HepG2 (cell line): ENCODE data around the gene CSTPP1. TPM values are rescaled to one million over a fixed set of nuclear protein-coding genes. Genes with fewer than 3 reads are reported as not detected.
A peak's percentile ranks its signal among the peaks of the same experiment; 100 is the strongest.

Experiments
- ATAC-seq: fragments of 200-7000 bp; cut with Tn5 transposase; 3 replicates; pipeline ENCODE4 v1.9.1; 2020; ENCODE audit warnings: mild to moderate bottlenecking, moderate library complexity
- BruUV-seq: library from RNA; stranded (reverse); fragments of 400-500 nt; replicated peaks from 2 replicates; lab custom pipeline; 2021; lab: Mats Ljungman, UMichigan
- CTCF ChIA-PET: fragments of 300-600 bp; formaldehyde crosslinking; extraction: SDS; loops from one replicate; lab custom pipeline; 2021; ENCODE audit warnings: low total read pairs, inconsistent platforms, low intra/inter-chr PET ratio; lab: Yijun Ruan, JAX
- POLR2A ChIA-PET: fragments of 350-600 bp; sonication (Branson Sonifier 250); formaldehyde crosslinking; loops from one replicate; lab custom pipeline; 2020; ENCODE audit warnings: antibody characterized with exemption, inconsistent platforms; lab: Yijun Ruan, JAX
- DNase-seq: peaks from one replicate; pipeline ENCODE4 v3.0.0-alpha.2; 2015; ENCODE audit warnings: low spot score
- FAIRE-seq: peaks from 3 replicates; lab custom pipeline; 2011; peaks lifted over from hg19 to GRCh38; lab: Jason Lieb, UNC
- H2AFZ ChIP-seq: one replicate; pipeline ENCODE4 v1.6.1; 2011; ENCODE audit warnings: low read length, inconsistent platforms
- H3K27ac ChIP-seq: fragments of 300-600 bp; 3 replicates; pipeline ENCODE4 v1.8.0; 2011; ENCODE audit warnings: mixed run types, mild to moderate bottlenecking, mixed read lengths, low read length, inconsistent platforms; ENCODE audit not compliant: insufficient read depth; ENCODE audit errors: extremely low read length
- H3K27me3 ChIP-seq, 2 experiments: fragments of 200-600 bp in 1 of 2; 2 replicates in 1 of 2; 3 replicates in 1 of 2; pipeline versions ENCODE4 v1.6.0 to v1.8.0; 2011; ENCODE audit warnings: low read length in 2 of 2, mild to moderate bottlenecking in 2 of 2, moderate library complexity in 2 of 2, inconsistent platforms in 1 of 2; ENCODE audit not compliant: insufficient read depth in 2 of 2, control insufficient read depth in 1 of 2
- H3K36me3 ChIP-seq, 2 experiments: fragments of 200-600 bp in 1 of 2; replicated peaks in 1 of 2; 2 replicates in 1 of 2; 3 replicates in 1 of 2; pipeline versions ENCODE4 v1.5.1 to v1.8.0; 2011; ENCODE audit warnings: low read length in 2 of 2, inconsistent platforms in 1 of 2; ENCODE audit not compliant: insufficient read depth in 2 of 2, control insufficient read depth in 1 of 2
- H3K4me1 ChIP-seq: 2 replicates; pipeline ENCODE4 v1.5.1; 2012; ENCODE audit warnings: low read length, inconsistent platforms; ENCODE audit not compliant: insufficient read depth
- H3K4me2 ChIP-seq: 2 replicates; pipeline ENCODE4 v1.6.0; 2011; ENCODE audit warnings: low read depth, low read length, inconsistent platforms
- H3K4me3 ChIP-seq, 3 experiments: fragments of 200-600 bp in 1 of 3; sonication (generic), shearing (Covaris generic) in 1 of 3; replicated peaks in 1 of 3; 2 replicates each; pipeline ENCODE4 v1.5.1; 2011 to 2016; ENCODE audit warnings: low read length in 3 of 3, inconsistent platforms in 2 of 3, low read depth in 2 of 3, mild to moderate bottlenecking in 2 of 3, control low read depth in 1 of 3, mixed read lengths in 1 of 3; ENCODE audit not compliant: insufficient read depth in 1 of 3
- H3K79me2 ChIP-seq: one replicate; pipeline ENCODE4 v1.6.1; 2011; ENCODE audit warnings: low read length, inconsistent platforms; ENCODE audit not compliant: insufficient read depth
- H3K9ac ChIP-seq: 2 replicates; pipeline ENCODE4 v1.6.0; 2011; ENCODE audit warnings: mild to moderate bottlenecking, low read depth, low read length, inconsistent platforms; ENCODE audit not compliant: insufficient read depth
- H3K9me3 ChIP-seq: 2 replicates; pipeline ENCODE4 v1.5.1; 2012; ENCODE audit warnings: mild to moderate bottlenecking, low read length
- H4K20me1 ChIP-seq: 2 replicates; pipeline ENCODE4 v1.6.0; 2011; ENCODE audit warnings: inconsistent platforms, mild to moderate bottlenecking, low read length, moderate library complexity; ENCODE audit not compliant: insufficient read depth
- HNF4G ChIP-seq, 2 experiments: sonication (generic) in 1 of 2; formaldehyde crosslinking in 1 of 2; IDR thresholded peaks; 2 replicates each; pipeline versions ENCODE4 v1.4.0 to v1.6.1; 2011 to 2020; ENCODE audit warnings: borderline replicate concordance in 2 of 2, low read depth in 2 of 2, mild to moderate bottlenecking in 2 of 2, low read length in 1 of 2, missing genetic modification reagents in 1 of 2, moderate library complexity in 1 of 2
- MAFK ChIP-seq, 2 experiments: IDR thresholded peaks in 1 of 2; conservative IDR thresholded peaks in 1 of 2; 2 replicates each; pipeline ENCODE4 v1.6.1; 2011; ENCODE audit warnings: improper control_type of control experiment in 2 of 2, low read length in 2 of 2
- PTBP1 ChIP-seq: fragments of 200-400 bp; formaldehyde crosslinking; IDR thresholded peaks from 2 replicates; pipeline ENCODE4 v1.6.1; 2018; ENCODE audit warnings: low read length, low read depth; ENCODE audit not compliant: poor library complexity, severe bottlenecking
- SOX13 ChIP-seq, 3 experiments: fragments of 450-650 bp in 1 of 3; sonication (generic) in 1 of 3; formaldehyde crosslinking in 1 of 3; IDR thresholded peaks in 2 of 3; conservative IDR thresholded peaks in 1 of 3; 2 replicates each; pipeline versions ENCODE4 v1.5.0 to v1.6.1; 2016 to 2020; ENCODE audit warnings: antibody characterized with exemption in 1 of 3, mild to moderate bottlenecking in 1 of 3, missing compliant biosample characterization in 1 of 3, missing genetic modification reagents in 1 of 3, moderate library complexity in 1 of 3
- SP1 ChIP-seq, 2 experiments: fragments of 450-650 bp in 1 of 2; sonication (generic) in 1 of 2; formaldehyde crosslinking in 1 of 2; IDR thresholded peaks; 2 replicates each; pipeline versions ENCODE4 v1.4.0 to v1.6.1; 2016 to 2020; ENCODE audit warnings: missing genetic modification reagents in 1 of 2
- WGBS: methylation state at CpG from one replicate; pipeline ENCODE4 v1.1.6; 2017; ENCODE audit warnings: low lambda C conversion rate; 5-methylcytosine and 5-hydroxymethylcytosine counted together
- in situ Hi-C: cut with HindIII; loops from 2 replicates; pipeline ENCODE4 v1.10.0; 2017; ENCODE audit warnings: low pct_unique_long_range_greater_than_20kb; ENCODE audit not compliant: extremely low pct_ligation_motif_present
- intact Hi-C: fragments of 100-400 bp; cut with micrococcal nuclease; formaldehyde crosslinking; loops from one replicate; pipeline ENCODE4 v1.10.0; 2022; ENCODE audit not compliant: unreplicated experiment
- polyA plus RNA-seq, 8 experiments: library from polyadenylated mRNA; depleted of rRNA in 3 of 8; stranded (reverse) in 7 of 8; unstranded in 1 of 8; fragments of >200 nt; fragmentation: Illumina TruSeq in 4 of 8; extraction: Trizol in 4 of 8; gene quantifications; 2 replicates each; pipeline versions ENCODE4 v1.2.1 to v1.2.3, GENCODE V29; 2011 to 2016; ENCODE audit warnings: low read depth in 4 of 8, missing spikeins in 1 of 8, mixed read lengths in 1 of 8; ENCODE audit not compliant: insufficient read depth in 1 of 8
- total RNA-seq, 5 experiments: library from RNA; depleted of rRNA; stranded (reverse); fragments of >200 nt; fragmentation: Illumina TruSeq; extraction: Trizol; gene quantifications; 2 replicates each; pipeline ENCODE4 v1.2.3, GENCODE V29; 2016; ENCODE audit warnings: low read depth in 1 of 5

CSTPP1 gene
- total and polyA plus RNA-seq, 2 of the 13 experiments (the other 11 are each of a cell fraction or from before 2014, with no cell fraction given): 12.3 to 14.6 TPM

DNA sequence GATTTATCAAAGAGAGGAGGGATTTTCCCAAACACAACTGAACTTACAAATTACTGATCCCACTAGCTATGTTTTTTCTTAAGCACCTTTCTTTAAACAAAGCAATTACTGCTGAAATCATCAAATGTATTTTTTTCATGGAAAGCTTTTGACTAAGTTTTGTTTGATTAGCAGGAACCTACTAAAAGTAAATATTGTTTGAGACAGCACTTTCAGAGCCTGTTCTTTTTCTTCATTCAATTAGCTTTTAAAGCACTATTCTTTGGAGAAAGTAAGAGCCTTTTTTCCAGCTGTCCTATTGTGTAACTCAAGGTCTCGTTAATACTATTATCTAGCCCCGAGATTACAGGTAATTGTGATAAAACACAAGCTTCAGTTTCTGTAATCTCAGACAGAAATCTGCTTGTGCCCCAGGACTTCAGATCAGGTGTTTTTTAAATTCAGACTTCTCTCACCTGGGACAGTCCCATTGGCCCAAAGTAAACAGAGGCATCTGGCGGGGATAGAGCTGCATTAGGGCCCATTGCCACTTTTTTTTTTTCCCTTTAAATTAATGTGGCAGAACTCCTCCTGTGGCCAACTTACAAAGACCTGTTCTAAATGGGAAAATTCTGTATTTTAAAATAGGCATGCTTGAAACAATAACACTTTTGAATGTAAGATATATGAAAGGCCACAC is 11.0 kb downstream of the CSTPP1 start:
- POLR2A ChIA-PET: interaction anchor here (1.1 to 1.4 kb wide), 2 partner anchors 11 to 31 kb away, joined by 4 to 6 read pairs; partner anchors contain the start of gene CSTPP1
- Histone ChIP-seq H3K9me3 (no peaks in the 10 kb centered on the region), H3K4me3 (no peak overlapping the region), H3K4me1 (peaks cover 36% of the 10 kb centered on the region), H3K9ac (no peak overlapping the region), H2AFZ (no peak overlapping the region)
- 40% methylated on average over 3 of the region's 3 CpGs for WGBS
- DNase-seq: no peak
- no TSS peak for BruUV-seq
- TF ChIP-seq SOX13 (IDR thresholded peaks at IDR 0.05) (no peak), SOX13 (CRISPR knock-in tag; conservative IDR thresholded peaks at IDR 0.05 in 1 of 2, IDR thresholded peaks at IDR 0.05 in 1 of 2) (peak in 1 of 2 experiments; percentile 29; a peak in 1 of 4 replicates), HNF4G (IDR thresholded peaks at IDR 0.05; ENCODE audit: borderline replicate concordance, low read depth, low read length) (no peak), HNF4G (CRISPR knock-in tag; IDR thresholded peaks at IDR 0.05; ENCODE audit: borderline replicate concordance, low read depth) (no peak)
- TF ChIP-seq, all 625 proteins: peak for 1
- H3K27me3 ChIP-seq: no peaks in the 10 kb centered on the region
- H3K4me2 ChIP-seq: no peak overlapping the region
- H3K27ac ChIP-seq: no peak overlapping the region
- H3K79me2 ChIP-seq: no peaks in the 10 kb centered on the region
- CTCF ChIA-PET: no interaction called here
- in situ Hi-C loops (no loop called here), intact Hi-C loops (no loop called here)
- ATAC-seq (no peak), FAIRE-seq (no peak)
- H3K36me3 ChIP-seq: no peaks in the 10 kb centered on the region
- H4K20me1 ChIP-seq: no peaks in the 10 kb centered on the region

DNA sequence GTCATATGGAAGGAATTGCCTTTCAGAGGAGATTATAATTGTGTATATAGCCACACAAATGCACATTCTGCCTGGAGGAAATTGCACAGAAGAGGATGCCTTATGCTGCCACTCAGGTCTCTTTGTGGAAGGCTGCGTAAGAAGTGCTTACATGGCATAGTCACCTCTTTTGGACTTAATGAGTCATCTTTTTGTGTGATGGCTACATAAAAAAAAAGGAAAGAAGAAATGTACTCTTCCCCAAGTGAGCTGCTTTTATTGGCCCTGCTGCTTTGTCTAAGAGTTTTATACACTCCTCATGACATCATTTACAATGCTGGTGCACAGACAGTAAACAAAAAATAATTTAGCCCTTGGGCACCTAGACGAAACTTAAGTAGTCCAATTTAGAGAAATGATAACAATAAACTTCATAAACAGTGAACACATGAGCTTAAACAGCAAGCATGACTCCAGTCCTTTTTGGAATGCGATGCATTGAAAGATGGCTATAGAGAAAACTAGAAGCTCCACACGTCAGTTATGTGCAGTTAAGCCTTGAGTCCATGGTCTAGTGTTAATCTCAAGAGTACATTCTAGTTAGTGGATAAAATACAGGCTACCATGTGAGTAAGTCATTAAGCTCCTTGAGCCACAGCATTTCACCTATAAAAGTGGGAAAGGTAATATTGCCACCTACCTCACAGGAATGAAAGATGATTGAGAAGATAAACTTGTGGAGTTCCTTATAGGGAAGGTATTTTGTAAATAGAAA is 12.0 kb downstream of the CSTPP1 start:
- Histone ChIP-seq H3K4me1 (peaks cover 37% of the 10 kb centered on the region), H3K27me3 (no peaks in the 10 kb centered on the region), H2AFZ (no peak overlapping the region), H3K9me3 (no peaks in the 10 kb centered on the region), H3K4me2 (no peak overlapping the region), H3K4me3 (no peak overlapping the region), H3K79me2 (no peaks in the 10 kb centered on the region), H3K36me3 (no peaks in the 10 kb centered on the region), H4K20me1 (no peaks in the 10 kb centered on the region), H3K27ac (no peak overlapping the region), H3K9ac (no peak overlapping the region)
- intact Hi-C loops (no loop called here), in situ Hi-C loops (no loop called here)
- CTCF ChIA-PET: no interaction called here
- BruUV-seq: no TSS peak
- POLR2A ChIA-PET: interaction anchor here (1.4 kb wide), 1 partner anchor 32 kb away, joined by 4 read pairs; no protein-coding TSS in a partner anchor
- DNase-seq (no peak), ATAC-seq (no peak), FAIRE-seq (no peak)
- peak; percentile 10 to 41; a peak in 1 of 4 replicates for TF ChIP-seq MAFK (conservative IDR thresholded peaks at IDR 0.05 in 1 of 2, IDR thresholded peaks at IDR 0.05 in 1 of 2; ENCODE audit: low read length in 2 of 2)
- no peak for TF ChIP-seq SP1 (IDR thresholded peaks at IDR 0.05)
- TF ChIP-seq SP1 (CRISPR knock-in tag; IDR thresholded peaks at IDR 0.05): no peak
- no peak for TF ChIP-seq PTBP1
- WGBS: 95% methylated on average over 4 of the region's 4 CpGs
